Loucy (cell line): ENCODE data around the gene ZFYVE1.

Source experiments
- CTCF ChIP-seq: fragments of 200-600 bp; sonication (generic); conservative IDR thresholded peaks from 2 replicates; pipeline ENCODE4 v1.5.1; 2014; ENCODE audit warnings: mild to moderate bottlenecking, antibody characterized with exemption, low read length
- EZH2phosphoT487 ChIP-seq: fragments of 200-600 bp; IDR thresholded peaks from 2 replicates; pipeline ENCODE4 v1.6.1; 2018; ENCODE audit warnings: antibody characterized with exemption, mild to moderate bottlenecking, moderate library complexity, borderline replicate concordance

GRCh38 chr14:73027546-73027945 lies 640 bp upstream of the ZFYVE1 start:
- TF ChIP-seq CTCF (no peak), EZH2phosphoT487 (no peak)
